ENCODE data around the gene DMD. TPM values are rescaled to one million over a fixed set of nuclear protein-coding genes. Genes with fewer than 3 reads are reported as not detected.
"Not testable (repeated sequence)": the region's sequence is repeated elsewhere in the genome, so short reads cannot be mapped to it uniquely, and the experiment has no call there.

The DMD gene
- total RNA-seq, 4 donors from 2014 or later = 2.2 to 26.7 (median 7.8) TPM

- Histone ChIP-seq H3K36me3 (no peaks in the 10 kb centered on the region), H3K4me3 (no peak overlapping the region), H3K9me3 (no peaks in the 10 kb centered on the region), H3K27me3 (no peaks in the 10 kb centered on the region), H3K27ac (no peak overlapping the region), H3K4me1 (no peaks in the 10 kb centered on the region)
- WGBS, 2 donors = 72 to 86% methylated on average over 3 of the region's 3 CpGs
- DNase-seq = no peak
- intact Hi-C loops (cut with DNase I) = no loop called here
- TF ChIP-seq CTCF (IDR thresholded peaks at IDR 0.05) (no peak), POLR2A (IDR thresholded peaks at IDR 0.05) (no peak)
Observed at GRCh38 chrX:31589503-31589902, 1621.8 kb downstream of the DMD start.

- DNase-seq = no peak
- Histone ChIP-seq H3K4me1 (no peaks in the 10 kb centered on the region), H3K9me3 (no peaks in the 10 kb centered on the region), H3K27ac (no peak overlapping the region), H3K4me3 (no peak overlapping the region), H3K27me3 (no peaks in the 10 kb centered on the region), H3K36me3 (no peaks in the 10 kb centered on the region)
- WGBS, 2 donors = 49% methylated on average over 2 of the region's 2 CpGs
- no peak for TF ChIP-seq CTCF (IDR thresholded peaks at IDR 0.05)
- TF ChIP-seq POLR2A (IDR thresholded peaks at IDR 0.05) = no peak
- intact Hi-C loops (cut with DNase I) = no loop called here
Observed at GRCh38 chrX:31588355-31588754, 1623.0 kb downstream of the DMD start.

DNA sequence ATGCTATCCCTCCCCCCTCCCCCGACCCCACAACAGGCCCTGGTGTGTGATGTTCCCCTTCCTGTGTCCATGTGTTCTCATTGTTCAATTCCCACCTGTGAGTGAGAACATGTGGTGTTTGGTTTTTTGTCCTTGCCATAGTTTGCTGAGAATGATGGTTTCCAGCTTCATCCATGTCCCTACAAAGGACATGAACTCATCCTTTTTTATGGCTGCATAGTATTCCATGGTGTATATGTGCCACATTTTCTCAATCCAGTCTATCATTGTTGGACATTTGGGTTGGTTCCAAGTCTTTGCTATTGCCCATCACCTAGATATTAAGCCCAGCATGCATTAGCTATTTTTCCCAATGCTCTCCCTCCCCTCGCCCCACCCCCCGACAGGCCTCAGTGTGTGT, 1627.5 kb downstream of the DMD start:
- H3K4me1 ChIP-seq; H3K4me3 ChIP-seq; H3K27me3 ChIP-seq; intact Hi-C loops (cut with DNase I); DNase-seq; H3K27ac ChIP-seq; H3K36me3 ChIP-seq; H3K9me3 ChIP-seq: not testable (repeated sequence)
- 79% methylated on average over 3 of the region's 3 CpGs; no CpG with 5 or more reads in 1 of the 2 donors for WGBS, 2 donors

DNA sequence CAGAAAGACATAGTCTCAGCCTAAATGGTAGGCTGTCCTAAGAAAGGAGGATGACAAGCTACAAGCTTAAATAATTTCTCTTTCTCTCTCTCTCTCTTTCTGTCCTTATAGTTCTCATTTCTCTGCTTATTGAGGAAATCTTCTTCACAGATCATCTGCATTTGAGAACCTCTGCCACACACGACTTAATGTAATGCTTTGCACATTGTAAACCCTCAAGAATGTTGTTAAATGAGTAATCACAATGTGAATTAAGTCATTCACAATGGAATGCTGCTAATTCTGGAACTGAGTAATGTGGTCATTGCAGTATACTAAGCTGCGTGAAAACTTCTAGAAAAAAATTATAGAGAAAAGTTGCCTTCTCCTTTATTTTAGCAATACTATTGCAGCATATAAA, 1630.6 kb downstream of the DMD start:
- H3K4me1 ChIP-seq = no peaks in the 10 kb centered on the region

GRCh38 chrX:31580227-31580626, 1631.1 kb downstream of the DMD start:
- H3K27me3 ChIP-seq = no peaks in the 10 kb centered on the region
- 60 to 63% methylated on average over 2 to 4 of the region's 4 CpGs for WGBS, 2 donors
- no peaks in the 10 kb centered on the region for H3K9me3 ChIP-seq
- TF ChIP-seq POLR2A (IDR thresholded peaks at IDR 0.05) (no peak), CTCF (IDR thresholded peaks at IDR 0.05) (no peak)
- intact Hi-C loops (cut with DNase I) = no loop called here
- no peaks in the 10 kb centered on the region for H3K4me1 ChIP-seq
- H3K4me3 ChIP-seq = no peak overlapping the region
- DNase-seq = no peak
- no peaks in the 10 kb centered on the region for H3K36me3 ChIP-seq
- H3K27ac ChIP-seq = no peak overlapping the region

More for the DNA sequence above, 1630.6 kb downstream of the DMD start:
- Histone ChIP-seq H3K9me3 (no peaks in the 10 kb centered on the region), H3K27me3 (no peaks in the 10 kb centered on the region), H3K27ac (no peak overlapping the region), H3K36me3 (no peaks in the 10 kb centered on the region), H3K4me3 (no peak overlapping the region)
- no peak for DNase-seq
- TF ChIP-seq CTCF (IDR thresholded peaks at IDR 0.05) = no peak
- TF ChIP-seq POLR2A (IDR thresholded peaks at IDR 0.05) = no peak
- 9 to 26% methylated on average over 2 of the region's 2 CpGs for WGBS, 2 donors
- intact Hi-C loops (cut with DNase I) = no loop called here

GRCh38 chrX:31572360-31572759, 1639.0 kb downstream of the DMD start:
- H3K27ac ChIP-seq = no peak overlapping the region
- H3K4me1 ChIP-seq = no peaks in the 10 kb centered on the region
- H3K36me3 ChIP-seq = no peaks in the 10 kb centered on the region
- no peak for TF ChIP-seq POLR2A (IDR thresholded peaks at IDR 0.05)
- no peak for TF ChIP-seq CTCF (IDR thresholded peaks at IDR 0.05)
- WGBS, 2 donors = 14 to 36% methylated on average over 1 of the region's 1 CpG
- no peak overlapping the region for H3K4me3 ChIP-seq
- intact Hi-C loops (cut with DNase I) = no loop called here
- no peaks in the 10 kb centered on the region for H3K9me3 ChIP-seq
- no peaks in the 10 kb centered on the region for H3K27me3 ChIP-seq
- no peak for DNase-seq
